HepG2 (cell line): Measurements from ENCODE around the gene C19orf85. TPM values are rescaled to one million over a fixed set of nuclear protein-coding genes. Genes with fewer than 3 reads are reported as not detected.

Experiments used
- BCLAF1 ChIP-seq: fragments of 450-650 bp; IDR thresholded peaks from 2 replicates; pipeline ENCODE4 v1.6.1; 2017; ENCODE audit warnings: mild to moderate bottlenecking
- CREB1 ChIP-seq, 2 experiments: fragments of 450-650 bp in 1 of 2; IDR thresholded peaks; 2 replicates each; pipeline ENCODE4 v1.6.1; 2016 to 2017; ENCODE audit warnings: control low read depth in 1 of 2, mild to moderate bottlenecking in 1 of 2, missing compliant biosample characterization in 1 of 2, missing genetic modification characterization in 1 of 2
- E2F2 ChIP-seq: sonication (generic); formaldehyde crosslinking; IDR thresholded peaks from 2 replicates; pipeline ENCODE4 v1.4.0; 2020; ENCODE audit warnings: missing genetic modification reagents, borderline replicate concordance
- ELK4 ChIP-seq: sonication (generic); formaldehyde crosslinking; IDR thresholded peaks from 2 replicates; pipeline ENCODE4 v1.9.0; 2021; ENCODE audit warnings: missing genetic modification reagents, borderline replicate concordance
- KDM5B ChIP-seq: sonication (generic); formaldehyde crosslinking; IDR thresholded peaks from 2 replicates; pipeline ENCODE4 v1.4.0; 2020; ENCODE audit warnings: missing genetic modification reagents, mild to moderate bottlenecking, borderline replicate concordance
- KLF11 ChIP-seq: IDR thresholded peaks from 2 replicates; pipeline ENCODE4 v1.6.1; 2016; ENCODE audit warnings: missing compliant biosample characterization
- MLX ChIP-seq: IDR thresholded peaks from 2 replicates; pipeline ENCODE4 v1.6.1; 2016
- NFRKB ChIP-seq: fragments of 450-650 bp; IDR thresholded peaks from 2 replicates; pipeline ENCODE4 v1.6.1; 2017
- PREB ChIP-seq: sonication (generic); formaldehyde crosslinking; IDR thresholded peaks from 2 replicates; pipeline ENCODE4 v1.4.0; 2020; ENCODE audit warnings: missing genetic modification reagents
- RAD21 ChIP-seq: fragments of 450-650 bp; formaldehyde crosslinking; IDR thresholded peaks from 2 replicates; pipeline ENCODE4 v1.5.0; 2020; ENCODE audit warnings: mild to moderate bottlenecking
- SIN3A ChIP-seq: IDR thresholded peaks from 2 replicates; pipeline ENCODE4 v1.6.1; 2011; ENCODE audit warnings: low read depth, mild to moderate bottlenecking, control low read depth, low read length, borderline replicate concordance
- ZBTB4 ChIP-seq: sonication (generic); formaldehyde crosslinking; IDR thresholded peaks from 2 replicates; pipeline ENCODE4 v1.4.0; 2020; ENCODE audit warnings: missing genetic modification reagents, mild to moderate bottlenecking, borderline replicate concordance
- ZNF24 ChIP-seq: fragments of 450-650 bp; IDR thresholded peaks from 2 replicates; pipeline ENCODE4 v1.6.1; 2017; ENCODE audit warnings: antibody characterized with exemption, mild to moderate bottlenecking
- ZNF274 ChIP-seq: sonication (generic); formaldehyde crosslinking; IDR thresholded peaks from 2 replicates; pipeline ENCODE4 v1.5.1; 2020; ENCODE audit warnings: mild to moderate bottlenecking, missing genetic modification reagents
- ZNF3 ChIP-seq: IDR thresholded peaks from 2 replicates; pipeline ENCODE4 v1.7.0; 2017; ENCODE audit warnings: inconsistent platforms
- ZNF772 ChIP-seq: sonication (generic); formaldehyde crosslinking; IDR thresholded peaks from 2 replicates; pipeline ENCODE4 v1.5.0; 2020; ENCODE audit warnings: mild to moderate bottlenecking, missing genetic modification reagents
- ZSCAN12 ChIP-seq: sonication (generic); formaldehyde crosslinking; IDR thresholded peaks from 2 replicates; pipeline ENCODE4 v1.9.0; 2021; ENCODE audit warnings: mild to moderate bottlenecking, missing genetic modification reagents
- ZSCAN29 ChIP-seq: sonication (generic); formaldehyde crosslinking; conservative IDR thresholded peaks from 2 replicates; pipeline ENCODE4 v1.4.0; 2020; ENCODE audit warnings: mild to moderate bottlenecking, missing genetic modification reagents
- ZZZ3 ChIP-seq: sonication (generic); formaldehyde crosslinking; IDR thresholded peaks from 2 replicates; pipeline ENCODE4 v1.4.0; 2020; ENCODE audit warnings: missing genetic modification reagents, mild to moderate bottlenecking, borderline replicate concordance
- polyA plus RNA-seq, 8 experiments: library from polyadenylated mRNA; depleted of rRNA in 3 of 8; stranded (reverse) in 7 of 8; unstranded in 1 of 8; fragments of >200 nt; fragmentation: Illumina TruSeq in 4 of 8; extraction: Trizol in 4 of 8; gene quantifications; 2 replicates each; pipeline versions ENCODE4 v1.2.1 to v1.2.3, GENCODE V29; 2011 to 2016; ENCODE audit warnings: low read depth in 4 of 8, missing spikeins in 1 of 8, mixed read lengths in 1 of 8; ENCODE audit not compliant: insufficient read depth in 1 of 8
- total RNA-seq, 5 experiments: library from RNA; depleted of rRNA; stranded (reverse); fragments of >200 nt; fragmentation: Illumina TruSeq; extraction: Trizol; gene quantifications; 2 replicates each; pipeline ENCODE4 v1.2.3, GENCODE V29; 2016; ENCODE audit warnings: low read depth in 1 of 5

C19orf85 gene
- total and polyA plus RNA-seq, 2 of the 13 experiments (the other 11 are each of a cell fraction or from before 2014, with no cell fraction given) = not detected

- TF ChIP-seq ZSCAN29 (CRISPR knock-in tag) = no peak
- TF ChIP-seq ZNF274 (CRISPR knock-in tag) = 0 out of 2 replicates have a peak, but pooled peaks have one; percentile 49
- no peak for TF ChIP-seq ZNF3 (CRISPR knock-in tag)
- no peak for TF ChIP-seq KLF11 (CRISPR knock-in tag)
- no peak for TF ChIP-seq NFRKB
- TF ChIP-seq E2F2 (CRISPR knock-in tag) = no peak
- TF ChIP-seq SIN3A = no peak
- no peak for TF ChIP-seq CREB1 (IDR thresholded peaks at IDR 0.05)
- TF ChIP-seq CREB1 (CRISPR knock-in tag; IDR thresholded peaks at IDR 0.05) = no peak
- no peak for TF ChIP-seq ZNF24
- no peak for TF ChIP-seq PREB
- TF ChIP-seq ZSCAN12 (CRISPR knock-in tag) = 0 out of 2 replicates have a peak, but pooled peaks have one; percentile 42
- TF ChIP-seq BCLAF1 = no peak
- peak; percentile 79 for TF ChIP-seq RAD21 (CRISPR knock-in tag)
- no peak for TF ChIP-seq ELK4 (CRISPR knock-in tag)
- TF ChIP-seq ZZZ3 (CRISPR knock-in tag) = no peak
- no peak for TF ChIP-seq MLX (CRISPR knock-in tag)
- no peak; the same call in 1 of the 2 replicates for TF ChIP-seq KDM5B (CRISPR knock-in tag)
- no peak for TF ChIP-seq ZBTB4 (CRISPR knock-in tag)
- no peak; the same call in none of the 2 replicates for TF ChIP-seq ZNF772 (CRISPR knock-in tag)
These were observed 2.9 kb upstream of the C19orf85 start (continued) for GRCh38 chr19:55467236-55468053.
